Bronchial epithelial cell (primary cell): ENCODE measurements around the gene ALDH3A2. TPM values are rescaled to one million over a fixed set of nuclear protein-coding genes. Genes with fewer than 3 reads are reported as not detected.

Source experiments
- DNase-seq: peaks from one replicate; pipeline ENCODE4 v3.0.0-alpha.2; 2010; ENCODE audit warnings: low read depth
- FAIRE-seq: peaks from 2 replicates; lab custom pipeline; 2011; peaks lifted over from hg19 to GRCh38; lab: Jason Lieb, UNC
- H3K27me3 ChIP-seq: 2 replicates; pipeline ENCODE4 v1.5.1; 2011; ENCODE audit warnings: low read length; ENCODE audit not compliant: control insufficient read depth, insufficient read depth
- H3K36me3 ChIP-seq: 2 replicates; pipeline ENCODE4 v1.5.1; 2011; ENCODE audit warnings: low read length; ENCODE audit not compliant: control insufficient read depth, insufficient read depth
- H3K4me3 ChIP-seq: 2 replicates; pipeline ENCODE4 v1.5.1; 2011; ENCODE audit warnings: mild to moderate bottlenecking, low read depth, low read length, control low read depth
- total RNA-seq: library from RNA; depleted of rRNA; stranded (reverse); fragments of >200 nt; gene quantifications from 2 replicates; pipeline ENCODE4 v1.2.1, GENCODE V29; 2014
- TF ChIP-seq, protein P1 (sequence below): IDR thresholded peaks from 2 replicates; pipeline ENCODE4 v1.5.1; 2011; ENCODE audit warnings: mild to moderate bottlenecking, moderate library complexity, low read length, control low read depth, inconsistent platforms; ENCODE audit not compliant: insufficient read depth, severe bottlenecking

The ALDH3A2 gene
- total RNA-seq, 1 donor from 2014 or later = 142 TPM

DNA sequence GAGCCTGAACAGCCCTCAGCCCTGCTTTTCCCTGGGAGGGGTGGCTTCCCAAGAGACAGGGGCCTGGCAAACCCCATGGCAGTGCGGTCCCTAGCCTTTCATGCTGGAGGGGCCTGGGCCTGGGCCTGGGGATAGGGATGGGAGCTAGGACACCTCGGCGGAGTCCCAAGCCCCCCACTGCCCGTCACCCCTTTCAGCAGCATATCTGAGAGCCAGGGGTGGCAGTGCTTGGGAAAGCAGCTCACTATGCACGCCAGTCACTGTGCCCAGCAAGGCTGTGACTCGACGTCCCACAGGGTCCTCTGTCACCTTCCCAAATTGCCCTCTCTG lies 68.4 kb downstream of the ALDH3A2 start:
- DNase-seq (no peak), FAIRE-seq (no peak)
- Histone ChIP-seq H3K27me3 (no peaks in the 10 kb centered on the region), H3K36me3 (peaks cover 2% of the 10 kb centered on the region), H3K4me3 (no peak overlapping the region)
- TF ChIP-seq, protein P1, sequence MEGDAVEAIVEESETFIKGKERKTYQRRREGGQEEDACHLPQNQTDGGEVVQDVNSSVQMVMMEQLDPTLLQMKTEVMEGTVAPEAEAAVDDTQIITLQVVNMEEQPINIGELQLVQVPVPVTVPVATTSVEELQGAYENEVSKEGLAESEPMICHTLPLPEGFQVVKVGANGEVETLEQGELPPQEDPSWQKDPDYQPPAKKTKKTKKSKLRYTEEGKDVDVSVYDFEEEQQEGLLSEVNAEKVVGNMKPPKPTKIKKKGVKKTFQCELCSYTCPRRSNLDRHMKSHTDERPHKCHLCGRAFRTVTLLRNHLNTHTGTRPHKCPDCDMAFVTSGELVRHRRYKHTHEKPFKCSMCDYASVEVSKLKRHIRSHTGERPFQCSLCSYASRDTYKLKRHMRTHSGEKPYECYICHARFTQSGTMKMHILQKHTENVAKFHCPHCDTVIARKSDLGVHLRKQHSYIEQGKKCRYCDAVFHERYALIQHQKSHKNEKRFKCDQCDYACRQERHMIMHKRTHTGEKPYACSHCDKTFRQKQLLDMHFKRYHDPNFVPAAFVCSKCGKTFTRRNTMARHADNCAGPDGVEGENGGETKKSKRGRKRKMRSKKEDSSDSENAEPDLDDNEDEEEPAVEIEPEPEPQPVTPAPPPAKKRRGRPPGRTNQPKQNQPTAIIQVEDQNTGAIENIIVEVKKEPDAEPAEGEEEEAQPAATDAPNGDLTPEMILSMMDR = no peak

DNA sequence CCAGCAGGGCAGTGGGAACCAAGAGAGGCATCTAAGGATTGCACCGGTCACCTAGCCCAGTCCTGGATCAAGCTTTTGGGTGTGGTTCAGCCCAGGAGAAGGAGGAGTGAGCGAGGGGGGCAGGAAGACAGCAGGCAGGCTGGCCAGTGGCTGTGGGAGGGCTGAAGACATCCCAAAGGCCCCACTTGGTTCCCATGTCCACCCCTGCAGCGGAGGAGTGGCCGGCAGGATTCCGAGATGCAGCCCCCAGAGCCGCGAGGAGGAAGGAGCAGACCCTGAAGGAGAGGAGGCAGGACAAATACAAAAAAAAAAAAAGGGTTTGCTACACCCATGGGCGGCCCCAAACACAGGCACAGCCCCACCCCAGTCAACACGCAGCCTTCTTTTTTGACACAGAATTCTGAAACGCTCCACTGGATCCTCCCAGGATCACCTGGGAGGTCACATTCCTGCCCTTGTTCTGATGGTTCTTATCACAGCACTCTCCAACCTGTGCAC lies 68.9 kb downstream of the ALDH3A2 start:
- TF ChIP-seq, protein P1 = no peak
- Histone ChIP-seq H3K36me3 (peaks cover 2% of the 10 kb centered on the region), H3K27me3 (no peaks in the 10 kb centered on the region), H3K4me3 (no peak overlapping the region)
- FAIRE-seq (no peak), DNase-seq (no peak)

DNA sequence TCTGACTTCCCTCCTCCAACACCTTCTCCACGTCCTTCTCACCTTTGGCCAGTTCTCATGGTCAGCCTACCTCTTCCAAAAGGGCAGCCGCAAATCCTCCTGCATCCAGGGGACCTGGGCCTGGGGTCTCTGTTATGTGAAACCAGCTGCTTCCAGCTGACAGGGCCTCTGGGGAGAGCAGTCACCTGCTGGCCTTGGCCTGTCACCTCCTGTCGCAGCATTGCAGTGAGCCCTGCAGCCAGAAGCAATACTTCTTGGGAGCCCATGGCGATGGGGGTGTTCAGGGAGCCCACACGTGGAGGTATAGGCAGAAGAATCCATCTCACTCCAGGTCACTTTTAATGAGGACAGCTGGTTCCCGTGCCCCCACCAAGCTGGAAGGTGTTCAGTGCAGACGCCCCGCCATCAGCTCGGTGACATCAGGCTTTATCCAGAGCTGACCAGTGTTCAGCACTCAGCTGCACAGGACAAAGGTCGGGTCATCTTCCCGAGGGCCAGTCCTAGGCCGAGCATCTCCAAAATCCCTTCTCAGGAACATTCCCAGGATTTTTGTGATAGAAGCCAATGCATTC lies 69.6 kb downstream of the ALDH3A2 start:
- H3K4me3 ChIP-seq = no peak overlapping the region
- TF ChIP-seq, protein P1 = no peak
- DNase-seq (no peak), FAIRE-seq (no peak)
- H3K27me3 ChIP-seq = no peaks in the 10 kb centered on the region
- no peaks in the 10 kb centered on the region for H3K36me3 ChIP-seq

DNA sequence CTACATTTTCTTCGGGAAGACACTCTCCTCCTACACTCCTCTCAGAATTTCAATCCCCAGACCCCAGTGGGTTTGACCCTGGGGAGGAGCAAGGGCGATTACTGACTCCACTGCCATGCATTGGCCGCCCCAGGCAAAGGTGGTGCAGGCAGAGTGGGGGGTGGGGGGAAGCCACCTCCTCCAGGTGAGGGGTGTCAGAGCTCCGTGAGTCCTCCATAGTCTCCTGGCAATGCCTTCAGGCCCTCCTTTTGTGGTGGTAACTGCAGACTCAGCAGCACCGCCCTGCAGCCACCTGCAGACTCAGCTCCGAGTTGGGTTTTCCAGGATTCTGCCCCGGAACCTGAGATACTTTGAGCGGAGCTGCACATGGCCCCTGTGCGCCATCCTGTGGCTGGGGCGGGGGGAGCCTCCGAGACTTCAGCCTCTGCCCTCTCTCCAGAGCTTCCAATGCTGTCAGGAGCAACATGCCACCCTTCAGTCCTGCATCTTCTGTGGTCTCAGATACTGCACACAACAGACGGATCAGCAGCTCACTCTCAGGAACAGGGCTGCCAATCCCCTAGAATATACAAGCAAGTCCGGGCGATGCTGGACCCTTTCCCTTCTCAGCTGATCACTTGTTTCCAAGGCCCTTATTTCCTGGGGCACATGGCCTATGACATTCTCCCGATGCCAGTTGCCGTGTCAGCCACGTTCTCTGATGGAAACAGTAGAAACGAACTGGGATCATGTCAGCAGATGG lies 70.2 kb downstream of the ALDH3A2 start:
- Histone ChIP-seq H3K27me3 (no peaks in the 10 kb centered on the region), H3K4me3 (no peak overlapping the region), H3K36me3 (no peaks in the 10 kb centered on the region)
- FAIRE-seq (peak; percentile 50), DNase-seq (no peak)
- TF ChIP-seq, protein P1 = peak; percentile 44

DNA sequence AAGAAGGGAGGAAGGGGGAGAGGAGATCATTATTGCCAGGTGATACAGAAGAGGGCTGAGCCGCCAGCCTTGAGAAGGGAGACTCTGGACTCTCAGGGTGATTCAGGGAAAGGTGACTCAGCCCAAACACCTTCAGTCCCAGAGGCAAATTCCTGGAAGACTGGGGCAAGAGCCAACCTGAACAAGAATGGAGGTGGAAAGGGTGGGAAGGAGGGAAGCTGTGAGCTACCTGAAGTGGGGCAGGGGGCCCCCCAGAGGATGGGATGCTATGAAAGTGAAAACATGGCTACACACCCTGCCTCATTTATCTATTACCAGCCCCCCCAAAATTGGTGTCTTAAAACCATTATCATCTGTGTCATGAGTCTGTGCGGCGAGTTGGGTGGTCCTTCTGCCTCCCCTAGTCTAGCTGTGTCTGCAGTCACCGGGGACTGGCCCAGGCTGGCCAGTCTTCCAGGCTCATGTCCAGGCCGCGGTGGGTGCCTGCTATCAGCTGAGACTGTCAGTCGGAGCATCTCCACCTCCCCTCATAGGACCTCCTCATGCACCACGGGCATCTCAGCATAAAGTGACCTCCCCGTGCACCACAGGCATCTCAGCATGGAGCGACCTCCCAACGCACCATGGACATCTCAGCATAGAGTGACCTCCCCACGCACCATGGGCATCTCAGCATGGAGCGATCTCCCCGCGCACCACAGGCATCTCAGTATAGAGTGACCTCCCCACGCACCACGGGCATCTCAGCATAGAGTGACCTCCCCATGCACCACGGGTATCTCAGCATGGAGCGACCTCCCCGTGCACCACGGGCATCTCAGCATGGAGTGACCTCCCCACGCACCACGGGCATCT lies 71.0 kb downstream of the ALDH3A2 start:
- DNase-seq (peak; percentile 96), FAIRE-seq (peak; percentile 58)
- Histone ChIP-seq H3K4me3 (no peak overlapping the region), H3K27me3 (no peaks in the 10 kb centered on the region), H3K36me3 (no peaks in the 10 kb centered on the region)
- TF ChIP-seq, protein P1 = peak; percentile 10
